ENCODE results near the gene TWF1.
"Not testable (repeated sequence)": the region's sequence is repeated elsewhere in the genome, so short reads cannot be mapped to it uniquely, and the experiment has no call there.

Gene TWF1

GRCh38 chr12:43754015-43754414, 52.1 kb downstream of the TWF1 start:
- Histone ChIP-seq H3K4me1 (peaks cover 4% of the 10 kb centered on the region), H3K27me3 (no peaks in the 10 kb centered on the region), H3K4me3 (ENCODE audit: low read depth, low read length) (no peak overlapping the region), H3K9me3 (no peaks in the 10 kb centered on the region), H3K36me3 (no peaks in the 10 kb centered on the region)
- TF ChIP-seq CTCF (IDR thresholded peaks at IDR 0.05; ENCODE audit: low read depth, low read length): no peak
- DNase-seq: no peak

- not testable (repeated sequence) for DNase-seq; H3K4me3 ChIP-seq (ENCODE audit: low read depth, low read length); H3K9me3 ChIP-seq; H3K36me3 ChIP-seq; H3K27me3 ChIP-seq; H3K4me1 ChIP-seq
Measured at GRCh38 chr12:43751360-43751759, 54.8 kb downstream of the TWF1 start.

- Histone ChIP-seq H3K9me3 (no peaks in the 10 kb centered on the region), H3K27me3 (no peaks in the 10 kb centered on the region), H3K4me1 (no peaks in the 10 kb centered on the region), H3K36me3 (no peaks in the 10 kb centered on the region), H3K4me3 (ENCODE audit: low read depth, low read length) (no peak overlapping the region)
- no peak for TF ChIP-seq CTCF (IDR thresholded peaks at IDR 0.05; ENCODE audit: low read depth, low read length)
- no peak for DNase-seq
Measured at GRCh38 chr12:43750814-43751213, 55.3 kb downstream of the TWF1 start.

GRCh38 chr12:43749016-43749415, 57.1 kb downstream of the TWF1 start:
- no peaks in the 10 kb centered on the region for H3K9me3 ChIP-seq
- no peaks in the 10 kb centered on the region for H3K36me3 ChIP-seq
- no peaks in the 10 kb centered on the region for H3K4me1 ChIP-seq
- no peaks in the 10 kb centered on the region for H3K27me3 ChIP-seq
- no peak for TF ChIP-seq CTCF (IDR thresholded peaks at IDR 0.05; ENCODE audit: low read depth, low read length)
- DNase-seq: no peak
- no peak overlapping the region for H3K4me3 ChIP-seq (ENCODE audit: low read depth, low read length)

- DNase-seq: no peak
- Histone ChIP-seq H3K4me3 (ENCODE audit: low read depth, low read length) (no peak overlapping the region), H3K27me3 (no peaks in the 10 kb centered on the region), H3K9me3 (no peaks in the 10 kb centered on the region), H3K36me3 (no peaks in the 10 kb centered on the region), H3K4me1 (no peaks in the 10 kb centered on the region)
- no peak for TF ChIP-seq CTCF (IDR thresholded peaks at IDR 0.05; ENCODE audit: low read depth, low read length)
Measured at GRCh38 chr12:43744826-43745225, 61.3 kb downstream of the TWF1 start.

Measured in BE2C (cell line).